Measurements from ENCODE around the gene WDR86. TPM values are rescaled to one million over a fixed set of nuclear protein-coding genes. Genes with fewer than 3 reads are reported as not detected.

WDR86 gene
- polyA plus RNA-seq, 1 donor from 2014 or later: 46.2 TPM

DNA sequence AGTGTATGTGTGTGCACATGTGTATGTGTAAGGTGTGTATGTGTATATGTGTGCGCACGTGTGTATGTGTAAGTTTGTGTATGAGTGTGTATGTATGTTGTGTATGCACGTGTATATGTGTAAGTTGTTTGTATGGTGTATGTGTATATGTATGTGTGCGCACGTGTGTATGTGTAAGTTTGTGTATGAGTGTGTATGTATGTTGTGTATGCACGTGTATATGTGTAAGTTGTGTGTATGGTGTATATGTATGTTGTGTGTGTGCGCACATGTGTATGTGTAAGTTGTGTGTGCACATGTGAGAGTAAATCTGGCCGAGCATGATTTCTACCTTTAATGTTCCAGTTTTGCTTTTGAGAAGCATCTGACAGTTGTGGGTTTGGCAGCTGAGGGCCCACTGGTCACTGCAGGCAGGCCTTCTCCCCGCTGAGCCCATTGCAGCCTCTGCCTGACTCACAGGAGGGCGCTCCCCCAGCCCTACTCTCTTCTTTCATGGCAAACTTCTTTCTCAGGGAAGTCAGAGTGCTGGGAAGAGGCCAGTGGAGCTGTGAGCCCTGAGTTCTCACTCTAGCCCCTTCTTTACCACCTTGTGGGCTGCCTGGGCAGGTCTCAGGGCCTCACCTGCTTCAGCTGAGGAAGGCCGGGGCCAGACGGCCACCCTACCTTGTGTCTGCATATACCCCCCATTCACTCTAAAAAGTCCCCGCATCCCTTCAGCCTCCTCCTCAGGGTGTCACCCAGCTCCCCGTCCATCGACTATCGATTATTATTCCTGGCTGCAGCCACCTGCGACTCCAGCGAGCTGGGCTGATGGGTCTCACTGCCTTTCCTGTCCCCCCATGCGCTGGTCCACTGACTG, 11.2 kb downstream of the WDR86 start:
- Histone ChIP-seq H3F3A (ENCODE audit: insufficient read depth, low read length, poor library complexity, severe bottlenecking) (no peaks in the 10 kb centered on the region), H3K27me3 (ENCODE audit: insufficient read depth, low read depth, low read length) (no peaks in the 10 kb centered on the region), H3K36me3 (ENCODE audit: insufficient read depth, low read length) (peaks cover 5% of the 10 kb centered on the region), H3K4me2 (ENCODE audit: low read length) (no peak overlapping the region), H3K9me3 (ENCODE audit: low read length) (no peaks in the 10 kb centered on the region), H4K20me1 (ENCODE audit: insufficient read depth) (no peaks in the 10 kb centered on the region), H2AFZ (ENCODE audit: low read depth, low read length) (no peak overlapping the region), H3K9me2 (ENCODE audit: insufficient read depth, low read length) (no peaks in the 10 kb centered on the region), H3K79me2 (replicated peaks; ENCODE audit: insufficient read depth, low read length) (no peaks in the 10 kb centered on the region), H3K9ac (ENCODE audit: low read length) (no peak overlapping the region), H3K27ac (ENCODE audit: low read length) (no peak overlapping the region), H3K4me3 (ENCODE audit: low read length) (no peak overlapping the region)
- no peak for TF ChIP-seq EZH2 (IDR thresholded peaks at IDR 0.05; ENCODE audit: borderline replicate concordance, insufficient read depth, low read length, poor library complexity, severe bottlenecking)
- no peak for TF ChIP-seq EP300 (conservative IDR thresholded peaks at IDR 0.05; ENCODE audit: poor library complexity, severe bottlenecking)
- TF ChIP-seq MXI1 (conservative IDR thresholded peaks at IDR 0.05; ENCODE audit: poor library complexity, severe bottlenecking): no peak
- no peak for TF ChIP-seq REST (IDR thresholded peaks at IDR 0.05; ENCODE audit: borderline replicate concordance)
- TF ChIP-seq TAF1 (IDR thresholded peaks at IDR 0.05; ENCODE audit: low read depth): no peak
- no peak for TF ChIP-seq POLR2AphosphoS5 (IDR thresholded peaks at IDR 0.05)
- TF ChIP-seq SMC3 (conservative IDR thresholded peaks at IDR 0.05; ENCODE audit: poor library complexity): no peak
- TF ChIP-seq RAD21 (conservative IDR thresholded peaks at IDR 0.05): no peak
- TF ChIP-seq, protein P1, sequence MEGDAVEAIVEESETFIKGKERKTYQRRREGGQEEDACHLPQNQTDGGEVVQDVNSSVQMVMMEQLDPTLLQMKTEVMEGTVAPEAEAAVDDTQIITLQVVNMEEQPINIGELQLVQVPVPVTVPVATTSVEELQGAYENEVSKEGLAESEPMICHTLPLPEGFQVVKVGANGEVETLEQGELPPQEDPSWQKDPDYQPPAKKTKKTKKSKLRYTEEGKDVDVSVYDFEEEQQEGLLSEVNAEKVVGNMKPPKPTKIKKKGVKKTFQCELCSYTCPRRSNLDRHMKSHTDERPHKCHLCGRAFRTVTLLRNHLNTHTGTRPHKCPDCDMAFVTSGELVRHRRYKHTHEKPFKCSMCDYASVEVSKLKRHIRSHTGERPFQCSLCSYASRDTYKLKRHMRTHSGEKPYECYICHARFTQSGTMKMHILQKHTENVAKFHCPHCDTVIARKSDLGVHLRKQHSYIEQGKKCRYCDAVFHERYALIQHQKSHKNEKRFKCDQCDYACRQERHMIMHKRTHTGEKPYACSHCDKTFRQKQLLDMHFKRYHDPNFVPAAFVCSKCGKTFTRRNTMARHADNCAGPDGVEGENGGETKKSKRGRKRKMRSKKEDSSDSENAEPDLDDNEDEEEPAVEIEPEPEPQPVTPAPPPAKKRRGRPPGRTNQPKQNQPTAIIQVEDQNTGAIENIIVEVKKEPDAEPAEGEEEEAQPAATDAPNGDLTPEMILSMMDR (IDR thresholded peaks at IDR 0.05; ENCODE audit: poor library complexity, severe bottlenecking): no peak

GRCh38 chr7:151397026-151397425, 12.8 kb downstream of the WDR86 start:
- no peak overlapping the region for H3K4me2 ChIP-seq (ENCODE audit: low read length)

More at GRCh38 chr7:151397026-151397425, 12.8 kb downstream of the WDR86 start:
- H3K4me3 ChIP-seq (ENCODE audit: low read length): no peak overlapping the region
- no peak overlapping the region for H3K9ac ChIP-seq (ENCODE audit: low read length)
- no peaks in the 10 kb centered on the region for H3K27me3 ChIP-seq (ENCODE audit: insufficient read depth, low read depth, low read length)
- no peaks in the 10 kb centered on the region for H3K9me2 ChIP-seq (ENCODE audit: insufficient read depth, low read length)
- peaks cover 5% of the 10 kb centered on the region for H3K36me3 ChIP-seq (ENCODE audit: insufficient read depth, low read length)
- no peaks in the 10 kb centered on the region for H3K9me3 ChIP-seq (ENCODE audit: low read length)
- H2AFZ ChIP-seq (ENCODE audit: low read depth, low read length): no peak overlapping the region
- no peak overlapping the region for H3K27ac ChIP-seq (ENCODE audit: low read length)
- TF ChIP-seq REST (IDR thresholded peaks at IDR 0.05; ENCODE audit: borderline replicate concordance): no peak
- TF ChIP-seq MXI1 (conservative IDR thresholded peaks at IDR 0.05; ENCODE audit: poor library complexity, severe bottlenecking): no peak
- no peak for TF ChIP-seq SMC3 (conservative IDR thresholded peaks at IDR 0.05; ENCODE audit: poor library complexity)
- TF ChIP-seq EZH2 (IDR thresholded peaks at IDR 0.05; ENCODE audit: borderline replicate concordance, insufficient read depth, low read length, poor library complexity, severe bottlenecking): no peak
- TF ChIP-seq, protein P1 (IDR thresholded peaks at IDR 0.05; ENCODE audit: poor library complexity, severe bottlenecking): no peak
- TF ChIP-seq TAF1 (IDR thresholded peaks at IDR 0.05; ENCODE audit: low read depth): no peak
- TF ChIP-seq POLR2AphosphoS5 (IDR thresholded peaks at IDR 0.05): no peak
- TF ChIP-seq RAD21 (conservative IDR thresholded peaks at IDR 0.05): no peak
- TF ChIP-seq EP300 (conservative IDR thresholded peaks at IDR 0.05; ENCODE audit: poor library complexity, severe bottlenecking): no peak
- H4K20me1 ChIP-seq (ENCODE audit: insufficient read depth): no peaks in the 10 kb centered on the region
- H3K79me2 ChIP-seq (replicated peaks; ENCODE audit: insufficient read depth, low read length): no peaks in the 10 kb centered on the region
- H3F3A ChIP-seq (ENCODE audit: insufficient read depth, low read length, poor library complexity, severe bottlenecking): no peaks in the 10 kb centered on the region

Data from neural cell (in vitro differentiated cells).